Natural killer cell (primary cell): Measurements from ENCODE around the gene SP4. TPM values are rescaled to one million over a fixed set of nuclear protein-coding genes. Genes with fewer than 3 reads are reported as not detected.

Experiments used
- ATAC-seq, 3 donors: fragments of 150-1000 bp in 2 of 3; fragments of 200-7000 bp in 1 of 3; cut with Tn5 transposase; 1 replicate in 1 of 3; 2 replicates in 2 of 3; pipeline ENCODE4 v1.10.0; 2021; ENCODE audit warnings: mild to moderate bottlenecking in 2 of 3, moderate library complexity in 2 of 3
- DNase-seq, 2 donors: peaks; one replicate each; pipeline versions ENCODE4 v3.0.0 to v3.0.0-alpha.2; 2013 to 2021; ENCODE audit warnings: mixed read lengths in 1 of 2
- H3K27ac ChIP-seq: one replicate; pipeline ENCODE4 v1.5.1; 2013; ENCODE audit warnings: mild to moderate bottlenecking, low read length
- H3K27me3 ChIP-seq: one replicate; pipeline ENCODE4 v1.6.1; 2013; ENCODE audit warnings: low read length; ENCODE audit not compliant: control insufficient read depth, insufficient read depth
- H3K36me3 ChIP-seq: one replicate; pipeline ENCODE4 v1.6.1; 2013; ENCODE audit warnings: low read length; ENCODE audit not compliant: control insufficient read depth, insufficient read depth
- H3K4me1 ChIP-seq: one replicate; pipeline ENCODE4 v1.6.1; 2013; ENCODE audit warnings: low read length; ENCODE audit not compliant: control insufficient read depth, insufficient read depth
- H3K4me3 ChIP-seq: one replicate; pipeline ENCODE4 v1.5.1; 2013; ENCODE audit warnings: low read length
- H3K9me3 ChIP-seq: one replicate; pipeline ENCODE4 v1.6.1; 2013; ENCODE audit warnings: low read length; ENCODE audit not compliant: control insufficient read depth, insufficient read depth
- H3K27ac Mint-ChIP-seq, 2 donors: one replicate each; pipeline ENCODE4 v1.8.0; 2022; ENCODE audit warnings: mild to moderate bottlenecking in 2 of 2, mixed read lengths in 2 of 2, moderate library complexity in 1 of 2
- H3K27me3 Mint-ChIP-seq, 2 donors: one replicate each; pipeline ENCODE4 v1.8.0; 2022; ENCODE audit warnings: low read depth in 2 of 2, mixed read lengths in 2 of 2
- H3K36me3 Mint-ChIP-seq: one replicate; pipeline ENCODE4 v1.8.0; 2022; ENCODE audit warnings: mixed read lengths
- H3K4me1 Mint-ChIP-seq, 2 donors: one replicate each; pipeline ENCODE4 v1.8.0; 2022; ENCODE audit warnings: mixed read lengths in 2 of 2
- H3K4me3 Mint-ChIP-seq: one replicate; pipeline ENCODE4 v1.8.0; 2022; ENCODE audit warnings: mild to moderate bottlenecking, moderate library complexity, mixed read lengths
- H3K9me3 Mint-ChIP-seq, 2 donors: one replicate each; pipeline ENCODE4 v1.8.0; 2022; ENCODE audit warnings: mixed read lengths in 2 of 2
- CTCF ChIP-seq: fragments of 200-600 bp; IDR thresholded peaks from one replicate; pipeline ENCODE4 v1.8.0; 2022; ENCODE audit warnings: antibody characterized with exemption
- WGBS: methylation state at CpG from one replicate; pipeline ENCODE4 v1.1.7; 2013; ENCODE audit warnings: missing lambda C conversion rate; ENCODE audit not compliant: insufficient coverage; 5-methylcytosine and 5-hydroxymethylcytosine counted together
- intact Hi-C: fragments of 100-400 bp; cut with micrococcal nuclease; formaldehyde crosslinking; loops from one replicate; pipeline ENCODE4 v1.14.2; 2022
- total RNA-seq, 4 donors: library from RNA; stranded (reverse); fragments of 120-200 nt in 1 of 4; gene quantifications; one replicate each; pipeline versions ENCODE4 v1.2.3 to v1.2.4, GENCODE V29; 2013 to 2022

The SP4 gene
- total RNA-seq, 3 donors from 2014 or later (not counting 1 experiment from before 2014, with no cell fraction given) = 38.8 to 49.6 (median 44.5) TPM

- Mint-ChIP-seq H3K36me3 (peaks cover 6% of the 10 kb centered on the region), H3K27ac (no peak overlapping the region), H3K9me3 (no peaks in the 10 kb centered on the region), H3K4me1 (peaks cover 69 to 73% of the 10 kb centered on the region in 2 donors), H3K27me3 (no peaks in the 10 kb centered on the region), H3K4me3 (no peak overlapping the region)
- ATAC-seq = no peak
- Histone ChIP-seq H3K9me3 (no peaks in the 10 kb centered on the region), H3K4me1 (peaks cover 11% of the 10 kb centered on the region), H3K27ac (no peak overlapping the region), H3K27me3 (no peaks in the 10 kb centered on the region), H3K36me3 (peaks cover 10% of the 10 kb centered on the region), H3K4me3 (no peak overlapping the region)
- WGBS = 69% methylated on average over 6 of the region's 6 CpGs
- TF ChIP-seq CTCF = no peak
- intact Hi-C loops = no loop called here
- DNase-seq = no peak
These were observed 21.1 kb downstream of the SP4 start for GRCh38 chr7:21448974-21449373.

- intact Hi-C loops = no loop called here
- no peaks in the 10 kb centered on the region for H3K9me3 Mint-ChIP-seq
These were observed 22.2 kb downstream of the SP4 start for GRCh38 chr7:21450076-21450475.

GRCh38 chr7:21450941-21451340 lies 23.1 kb downstream of the SP4 start:
- no peak for DNase-seq
- H3K4me3 ChIP-seq = no peak overlapping the region
- H3K36me3 ChIP-seq = peaks cover 14% of the 10 kb centered on the region
- ATAC-seq = no peak
- H3K27ac ChIP-seq = no peak overlapping the region
- intact Hi-C loops = no loop called here
- H3K9me3 ChIP-seq = no peaks in the 10 kb centered on the region
- H3K27me3 ChIP-seq = no peaks in the 10 kb centered on the region
- Mint-ChIP-seq H3K27me3 (no peaks in the 10 kb centered on the region), H3K4me1 (peaks cover 61 to 66% of the 10 kb centered on the region in 2 donors), H3K36me3 (peaks cover 17% of the 10 kb centered on the region), H3K27ac (peak overlapping the region in 1 of 2 donors; percentile 25), H3K9me3 (no peaks in the 10 kb centered on the region), H3K4me3 (no peak overlapping the region)
- no peak for TF ChIP-seq CTCF
- peaks cover 11% of the 10 kb centered on the region for H3K4me1 ChIP-seq
- 88% methylated on average over 5 of the region's 5 CpGs for WGBS

More at GRCh38 chr7:21450076-21450475, 22.2 kb downstream of the SP4 start:
- H3K36me3 Mint-ChIP-seq = peaks cover 13% of the 10 kb centered on the region
- H3K4me3 ChIP-seq = no peak overlapping the region
- H3K27ac Mint-ChIP-seq = no peak overlapping the region
- no peaks in the 10 kb centered on the region for H3K27me3 Mint-ChIP-seq
- H3K4me1 ChIP-seq = peaks cover 11% of the 10 kb centered on the region
- no peaks in the 10 kb centered on the region for H3K27me3 ChIP-seq
- H3K36me3 ChIP-seq = peaks cover 12% of the 10 kb centered on the region
- DNase-seq (no peak), ATAC-seq (no peak)
- no peak for TF ChIP-seq CTCF
- H3K4me1 Mint-ChIP-seq = peaks cover 64 to 69% of the 10 kb centered on the region in 2 donors
- no peak overlapping the region for H3K27ac ChIP-seq
- H3K9me3 ChIP-seq = no peaks in the 10 kb centered on the region
- H3K4me3 Mint-ChIP-seq = no peak overlapping the region

DNA sequence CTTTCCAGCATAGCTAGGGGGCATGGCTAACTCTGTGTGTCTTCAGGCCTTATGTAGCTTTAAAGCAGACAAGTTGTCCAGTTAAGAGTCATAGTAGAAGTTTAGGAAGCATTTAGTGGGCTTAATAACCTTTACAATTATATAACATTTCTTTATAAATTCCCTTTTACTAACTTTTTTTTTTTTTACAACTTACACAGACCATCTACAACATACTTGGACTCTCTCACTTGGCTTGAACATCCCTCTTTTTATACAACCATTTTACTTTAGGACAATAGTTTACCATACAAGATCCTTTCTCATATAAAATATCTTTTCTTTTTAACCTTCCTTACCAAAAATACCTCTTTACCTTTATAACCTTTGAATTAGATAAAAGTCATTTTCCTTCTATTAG lies 26.3 kb downstream of the SP4 start:
- no peak for DNase-seq
- no peak for TF ChIP-seq CTCF
- H3K27ac Mint-ChIP-seq = peak overlapping the region in 1 of 2 donors; percentile 57
- peaks cover 17% of the 10 kb centered on the region for H3K36me3 ChIP-seq
- peaks cover 51 to 52% of the 10 kb centered on the region in 2 donors for H3K4me1 Mint-ChIP-seq
- no peak for ATAC-seq
- peaks cover 3% of the 10 kb centered on the region for H3K9me3 ChIP-seq
- no peak overlapping the region for H3K4me3 ChIP-seq
- no peak overlapping the region for H3K4me3 Mint-ChIP-seq
- H3K4me1 ChIP-seq = peaks cover 7% of the 10 kb centered on the region
- intact Hi-C loops = no loop called here
- no peaks in the 10 kb centered on the region for H3K27me3 Mint-ChIP-seq
- H3K27me3 ChIP-seq = no peaks in the 10 kb centered on the region
- no peaks in the 10 kb centered on the region for H3K9me3 Mint-ChIP-seq
- no peak overlapping the region for H3K27ac ChIP-seq
- H3K36me3 Mint-ChIP-seq = peaks cover 21% of the 10 kb centered on the region
